NCI-H82 treated with DMSO at 0.1 percent for 48 hours (cell line): ENCODE results near the gene HOXC10.

ENCODE experiments used
- DNase-seq: peaks from one replicate; lab custom pipeline; 2025; ENCODE audit not compliant: unreplicated experiment; lab: John Stamatoyannopoulos, UW

Gene HOXC10

GRCh38 chr12:54027442-54027786 lies 42.5 kb downstream of the HOXC10 start:
- DNase-seq: no peak

GRCh38 chr12:54028314-54029201 lies 43.6 kb downstream of the HOXC10 start, which contains the start of gene HOXC6:
TSS of gene HOXC6 (plus strand) at chr12:54028440. CDS start at chr12:54028522, 82 bp downstream.
- DNase-seq: no peak

- DNase-seq: no peak
These were observed 44.8 kb downstream of the HOXC10 start for GRCh38 chr12:54029529-54030441.

- no peak for DNase-seq
These were observed 45.5 kb downstream of the HOXC10 start for GRCh38 chr12:54030442-54030801.

- DNase-seq: no peak
These were observed 46.0 kb downstream of the HOXC10 start for GRCh38 chr12:54030889-54031471.

GRCh38 chr12:54031480-54031879 lies 46.5 kb downstream of the HOXC10 start:
- no peak for DNase-seq

GRCh38 chr12:54032086-54032619 lies 47.2 kb downstream of the HOXC10 start:
- DNase-seq: no peak

- DNase-seq: peak; percentile 91
These were observed 47.7 kb downstream of the HOXC10 start, which contains the start of gene HOXC5 for GRCh38 chr12:54032627-54033100. TSS of gene HOXC5 (plus strand) at chr12:54033050. CDS start at chr12:54033123, 73 bp downstream.

GRCh38 chr12:54033106-54033979 lies 48.4 kb downstream of the HOXC10 start:
- no peak for DNase-seq

- no peak for DNase-seq
These were observed 49.2 kb downstream of the HOXC10 start for GRCh38 chr12:54033980-54034784.

- no peak for DNase-seq
These were observed 49.9 kb downstream of the HOXC10 start for GRCh38 chr12:54034785-54035310.

- DNase-seq: no peak
These were observed 50.8 kb downstream of the HOXC10 start for GRCh38 chr12:54035568-54036264.

GRCh38 chr12:54036620-54037359 lies 51.8 kb downstream of the HOXC10 start:
- no peak for DNase-seq

- peak; percentile 66 for DNase-seq
These were observed 52.7 kb downstream of the HOXC10 start for GRCh38 chr12:54037360-54038283.

- DNase-seq: no peak
These were observed 53.4 kb downstream of the HOXC10 start for GRCh38 chr12:54038284-54038870.

GRCh38 chr12:54038871-54039414 lies 54.0 kb downstream of the HOXC10 start:
- no peak for DNase-seq
